D721Med (cell line): ENCODE results near the gene RETNLB.

Source experiments
- DNase-seq: peaks from one replicate; pipeline ENCODE4 v3.0.0; 2011; ENCODE audit warnings: low spot score; ENCODE audit not compliant: insufficient read length
- FAIRE-seq: peaks from 2 replicates; lab custom pipeline; 2011; peaks lifted over from hg19 to GRCh38; lab: Jason Lieb, UNC
- CTCF ChIP-seq: IDR thresholded peaks from 2 replicates; pipeline ENCODE4 v1.5.1; 2012; ENCODE audit warnings: mild to moderate bottlenecking, control low read depth; ENCODE audit not compliant: insufficient read depth; ENCODE audit errors: missing control alignments

The RETNLB gene

GRCh38 chr3:108775649-108776048 lies 18.4 kb upstream of the RETNLB start:
- no peak for TF ChIP-seq CTCF
- no peak for FAIRE-seq

GRCh38 chr3:108767253-108767652 lies 10.0 kb upstream of the RETNLB start:
- no peak for DNase-seq
- no peak for TF ChIP-seq CTCF
- FAIRE-seq, result no peak

More at GRCh38 chr3:108775649-108776048, 18.4 kb upstream of the RETNLB start:
- DNase-seq, result no peak

- TF ChIP-seq CTCF, result no peak
- DNase-seq, result no peak
Observed at GRCh38 chr3:108755686-108756085, 1.5 kb downstream of the RETNLB start.

GRCh38 chr3:108744762-108745161 lies 12.4 kb downstream of the RETNLB start:
- no peak for FAIRE-seq
- TF ChIP-seq CTCF, result no peak
- no peak for DNase-seq

More at GRCh38 chr3:108755686-108756085, 1.5 kb downstream of the RETNLB start:
- FAIRE-seq, result no peak

GRCh38 chr3:108742929-108743328 lies 14.3 kb downstream of the RETNLB start:
- no peak for TF ChIP-seq CTCF
- FAIRE-seq, result no peak

GRCh38 chr3:108736821-108737220 lies 20.4 kb downstream of the RETNLB start:
- TF ChIP-seq CTCF, result no peak
- FAIRE-seq (no peak), DNase-seq (no peak)

More at GRCh38 chr3:108742929-108743328, 14.3 kb downstream of the RETNLB start:
- no peak for DNase-seq

GRCh38 chr3:108728934-108729333 lies 28.3 kb downstream of the RETNLB start:
- DNase-seq, result no peak
- FAIRE-seq, result no peak
- no peak for TF ChIP-seq CTCF
